HG03066 (cell line): ENCODE results near the gene KCNQ2.

Source experiments
- ATAC-seq: cut with Tn5 transposase; IDR thresholded peaks from one replicate; pipeline ENCODE4 v1.9.1; 2021; ENCODE audit warnings: low read depth; ENCODE audit not compliant: unreplicated experiment

The KCNQ2 gene

GRCh38 chr20:63409066-63409833, 63.2 kb downstream of the KCNQ2 start:
- ATAC-seq, result no peak

DNA sequence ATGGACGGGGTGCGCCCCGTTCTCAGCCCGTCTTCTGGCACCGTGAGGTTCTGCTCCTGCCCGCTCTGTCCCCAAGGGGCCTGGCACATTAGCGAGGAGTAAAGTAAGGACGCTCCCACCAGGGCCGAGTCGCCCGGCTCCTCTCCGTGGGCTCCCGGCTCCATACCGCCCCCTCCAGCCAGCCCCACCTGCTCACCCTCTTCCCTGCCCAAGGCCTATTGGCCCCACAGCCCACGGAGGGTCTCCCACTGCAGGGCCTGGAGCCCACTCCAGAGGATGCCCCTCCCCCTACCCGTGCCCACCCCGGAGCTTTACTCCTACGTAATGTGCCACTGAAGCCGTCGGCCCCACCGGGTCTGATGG, 63.8 kb downstream of the KCNQ2 start:
- no peak for ATAC-seq

DNA sequence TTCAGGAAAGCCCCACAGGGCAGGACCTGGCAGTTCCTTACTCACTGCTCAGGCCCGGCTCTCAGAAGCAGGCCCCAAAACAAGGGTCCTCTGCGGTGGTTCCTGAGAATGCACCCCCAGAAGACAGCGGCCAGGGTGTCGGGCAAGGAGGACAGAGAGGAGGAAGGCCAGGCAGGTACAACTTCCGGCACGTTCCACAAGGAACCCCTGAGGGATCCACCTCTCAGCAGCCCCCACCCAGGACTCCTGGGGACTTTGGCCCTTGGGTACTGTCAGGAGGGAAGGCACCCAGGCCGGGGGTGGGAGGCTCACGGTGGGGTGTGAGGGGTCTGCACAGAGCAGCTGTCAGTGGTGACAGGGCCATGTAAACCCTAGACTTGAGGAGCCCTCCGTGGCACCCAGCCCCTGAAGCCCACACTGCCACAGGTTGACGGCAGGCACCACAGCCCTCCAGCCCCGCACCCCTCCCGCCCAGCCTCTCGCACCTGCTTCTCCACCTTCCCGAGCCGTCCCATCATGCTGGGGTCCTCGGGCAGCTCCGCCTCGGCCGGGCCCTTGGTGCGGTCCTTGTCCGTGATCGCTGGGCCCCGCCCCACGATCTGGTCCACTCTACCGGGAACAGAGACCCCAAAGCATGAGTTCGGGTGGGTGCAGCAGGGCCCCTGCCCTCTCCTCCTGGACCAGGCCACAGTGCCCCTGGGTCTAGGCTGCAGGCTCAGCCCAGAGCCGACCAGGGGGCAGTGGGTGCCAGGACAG, 64.3 kb downstream of the KCNQ2 start:
- ATAC-seq, result no peak

- no peak for ATAC-seq
Measured at GRCh38 chr20:63406617-63407245, 65.7 kb downstream of the KCNQ2 start.

DNA sequence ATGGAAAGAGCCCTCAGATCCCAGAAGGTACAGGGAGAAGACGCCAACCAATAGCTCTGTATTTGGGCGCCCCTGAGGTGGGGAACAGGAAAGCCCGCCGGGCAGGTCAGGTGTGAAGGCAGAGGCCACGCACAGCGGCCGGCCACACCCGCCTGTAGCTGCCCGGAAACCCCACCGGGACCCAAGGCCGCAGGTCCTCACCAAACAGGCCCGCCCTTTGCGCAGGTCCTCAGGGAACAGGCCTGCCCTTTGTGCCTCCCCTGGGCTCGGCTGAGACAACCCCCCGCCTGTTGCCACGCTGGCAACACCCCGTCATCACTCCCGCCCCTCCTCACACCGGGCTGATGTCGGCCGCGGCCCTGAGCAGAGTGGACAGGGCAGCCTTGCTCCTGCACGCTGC, 66.4 kb downstream of the KCNQ2 start:
- ATAC-seq, result no peak

DNA sequence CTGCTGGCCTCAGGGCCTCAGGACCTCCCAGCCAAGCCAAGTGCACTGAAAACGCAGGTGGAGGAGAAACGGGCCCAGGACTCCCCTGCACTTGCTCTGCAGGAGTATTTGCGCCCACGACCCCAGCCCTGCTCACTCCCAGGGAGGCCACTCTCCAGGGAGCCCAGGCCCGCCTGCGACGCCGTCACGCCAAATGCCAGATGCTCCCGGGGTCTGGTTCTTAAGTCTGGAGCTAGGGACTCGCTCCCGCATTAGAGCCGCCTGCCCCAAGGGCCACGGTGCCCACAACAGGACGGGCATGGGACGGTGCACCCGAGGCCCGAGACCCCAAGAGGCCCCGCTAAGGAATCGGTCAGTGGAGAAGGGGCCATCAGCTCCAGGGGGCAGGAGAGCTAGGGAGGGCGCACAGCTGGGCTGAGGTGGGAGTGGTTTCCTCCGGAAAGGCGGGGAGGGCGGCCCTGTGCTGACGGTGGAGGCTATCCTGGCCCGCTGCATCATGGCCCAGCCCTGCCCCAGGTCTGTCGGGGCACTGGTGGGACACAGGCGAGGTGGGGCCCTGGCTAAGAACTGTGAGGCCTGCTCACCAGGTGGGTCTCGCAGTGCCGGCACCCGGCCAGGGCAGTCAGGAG, 67.2 kb downstream of the KCNQ2 start:
- ATAC-seq, result no peak

- no peak for ATAC-seq
Measured at GRCh38 chr20:63404129-63405085, 68.0 kb downstream of the KCNQ2 start.

DNA sequence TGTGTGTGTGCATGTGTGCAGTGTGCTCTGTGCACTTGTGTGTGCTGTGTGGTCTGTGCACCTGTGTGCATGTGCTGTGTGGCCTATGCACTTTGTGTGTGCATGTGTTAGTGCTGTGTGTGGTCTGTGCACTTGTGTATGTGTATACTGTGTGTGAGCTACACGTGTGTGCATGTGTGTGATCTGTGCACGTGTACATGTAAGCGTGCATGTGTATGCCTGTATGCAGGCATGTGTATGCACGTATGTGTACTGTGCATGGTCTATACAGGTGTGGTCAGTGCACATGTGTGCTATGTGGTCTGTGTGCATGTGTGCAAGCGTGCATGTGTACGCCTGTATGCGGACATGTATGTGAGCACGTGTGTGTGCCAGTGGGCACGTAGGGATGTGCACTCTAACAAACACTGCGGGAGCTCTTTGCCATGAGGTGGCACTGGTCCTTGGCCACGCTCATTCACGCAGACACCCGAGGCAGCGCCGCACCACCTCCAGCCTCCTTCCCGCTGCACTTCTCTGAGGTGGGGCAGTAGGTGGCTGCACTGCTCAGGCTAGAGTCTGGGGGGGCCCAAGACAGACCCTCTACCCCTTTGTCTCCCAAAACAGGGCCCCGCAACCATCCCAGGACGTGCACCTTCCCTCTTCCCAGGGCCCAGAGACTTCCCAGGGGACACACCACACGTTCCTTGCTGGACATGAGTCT, 68.9 kb downstream of the KCNQ2 start:
- ATAC-seq, result no peak

DNA sequence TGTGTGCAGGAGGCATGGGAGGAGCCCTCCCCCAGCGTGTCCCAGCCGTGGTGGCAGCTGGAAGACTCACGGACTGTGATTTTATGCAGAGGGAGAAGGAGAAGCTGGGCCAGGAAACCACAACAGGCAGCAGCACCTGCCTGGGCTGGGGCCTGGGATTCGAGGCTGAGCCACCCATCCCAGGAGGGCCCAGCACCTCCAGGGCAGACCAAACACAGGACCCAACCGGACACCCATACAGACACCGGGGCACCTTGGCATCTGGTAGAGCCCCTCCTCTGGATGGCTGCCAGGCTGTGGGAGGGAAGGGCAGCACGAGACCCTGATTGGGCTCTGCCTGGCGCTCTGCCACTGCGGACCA, 69.6 kb downstream of the KCNQ2 start:
- no peak for ATAC-seq

DNA sequence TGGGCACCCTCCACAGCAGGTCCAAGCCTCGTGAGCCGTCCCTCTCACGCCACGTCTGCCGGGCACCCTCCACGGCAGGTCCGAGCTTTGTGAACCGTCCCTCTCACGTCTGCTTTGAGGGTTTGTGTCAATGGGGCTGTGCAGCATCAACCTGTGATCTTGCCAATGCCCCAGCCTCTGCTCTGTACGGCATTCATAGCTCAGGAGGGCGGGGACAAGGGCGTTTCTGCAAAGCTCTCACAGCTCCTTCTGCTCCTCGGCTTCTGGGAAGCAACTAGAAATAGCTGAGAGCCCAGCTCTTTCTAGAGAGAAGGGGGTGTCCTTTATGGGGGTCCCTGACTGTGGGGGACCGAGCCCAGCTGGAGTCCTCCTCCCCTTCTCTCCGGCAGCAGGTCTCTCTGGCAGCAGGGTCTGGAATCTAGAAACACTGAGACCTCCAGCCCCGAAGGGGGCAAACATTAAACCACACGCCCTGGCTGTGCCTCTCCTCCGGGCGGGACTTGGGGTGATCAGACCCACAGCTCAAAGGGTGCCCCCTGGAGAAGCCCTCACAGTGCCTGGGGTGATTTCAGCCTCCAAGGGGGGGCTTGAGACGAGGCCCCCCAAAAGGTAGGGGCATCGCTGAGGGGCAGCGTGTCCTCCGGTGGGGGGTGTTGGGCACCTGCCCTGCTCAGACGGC, 70.1 kb downstream of the KCNQ2 start:
- ATAC-seq, result no peak

DNA sequence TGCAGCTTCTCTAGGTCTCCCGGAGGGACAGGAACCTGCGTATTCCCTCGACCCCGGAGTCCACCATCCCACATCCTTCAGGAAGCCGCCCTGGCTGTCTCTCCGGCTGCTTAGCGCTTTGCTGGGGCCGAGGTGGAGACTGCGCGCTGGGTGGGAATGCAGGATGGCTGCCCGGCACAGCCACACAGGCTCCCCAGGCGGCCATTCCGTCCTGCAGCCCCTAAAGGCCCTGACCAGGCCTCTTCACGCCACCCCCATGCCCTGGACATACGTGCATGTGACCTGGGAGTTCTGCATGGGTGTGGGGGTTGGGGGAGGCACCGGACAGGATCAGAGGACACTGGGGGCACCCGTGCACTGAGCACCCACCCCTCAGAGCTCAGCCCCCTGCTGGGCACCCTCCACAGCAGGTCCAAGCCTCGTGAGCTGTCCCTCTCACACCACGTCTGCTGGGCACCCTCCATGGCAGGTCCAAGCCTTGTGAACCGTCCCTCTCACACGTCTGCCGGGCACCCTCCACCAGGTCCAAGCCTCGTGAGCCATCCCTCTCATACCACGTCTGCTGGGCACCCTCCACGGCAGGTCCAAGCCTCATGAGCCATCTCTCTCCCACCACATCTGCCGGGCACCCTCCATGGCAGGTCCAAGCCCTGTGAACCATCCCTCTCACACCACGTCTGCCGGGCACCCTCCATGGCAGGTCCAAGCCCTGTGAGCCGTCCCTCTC, 70.9 kb downstream of the KCNQ2 start:
- ATAC-seq, result no peak

- ATAC-seq, result no peak
Measured at GRCh38 chr20:63400486-63401210, 71.8 kb downstream of the KCNQ2 start.

DNA sequence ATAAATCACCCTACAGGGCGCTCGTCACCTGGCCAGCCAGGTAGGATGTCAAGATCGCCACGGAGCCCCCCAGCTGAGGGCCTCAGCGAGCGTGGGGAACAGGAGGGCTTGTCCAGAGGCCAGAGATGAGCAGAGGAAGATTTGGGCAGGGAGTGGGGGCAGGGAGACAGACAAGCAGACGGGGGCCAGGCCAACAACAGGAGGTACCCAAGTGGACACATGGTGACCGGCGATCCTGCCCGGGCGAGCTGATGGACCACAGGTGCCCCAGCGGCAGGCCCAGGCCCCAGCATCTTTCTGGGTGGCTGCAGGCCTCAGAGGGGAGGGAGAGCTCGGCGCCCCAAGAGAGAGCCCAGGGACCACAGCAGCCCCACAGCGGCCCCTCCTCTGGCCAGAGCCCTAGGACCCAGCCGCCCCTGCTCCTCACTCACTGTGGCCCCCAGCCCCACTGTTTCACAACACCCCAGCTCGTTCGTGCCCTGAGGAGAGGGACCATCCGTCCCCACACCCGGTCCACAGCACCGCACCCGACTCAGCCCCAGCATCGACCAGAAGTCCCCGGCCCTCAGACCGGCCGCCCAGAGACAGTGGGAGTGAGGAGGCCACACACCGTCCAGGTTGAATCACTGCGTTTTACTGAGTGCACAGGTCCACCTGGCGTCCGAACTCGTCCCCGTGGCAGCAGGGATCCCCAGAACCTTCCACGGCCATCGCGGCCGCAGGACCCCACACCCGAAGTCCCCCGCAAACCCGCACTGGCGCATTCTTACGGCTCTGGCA, 72.7 kb downstream of the KCNQ2 start:
- no peak for ATAC-seq

- ATAC-seq, result no peak
Measured at GRCh38 chr20:63398744-63399514, 73.5 kb downstream of the KCNQ2 start.

DNA sequence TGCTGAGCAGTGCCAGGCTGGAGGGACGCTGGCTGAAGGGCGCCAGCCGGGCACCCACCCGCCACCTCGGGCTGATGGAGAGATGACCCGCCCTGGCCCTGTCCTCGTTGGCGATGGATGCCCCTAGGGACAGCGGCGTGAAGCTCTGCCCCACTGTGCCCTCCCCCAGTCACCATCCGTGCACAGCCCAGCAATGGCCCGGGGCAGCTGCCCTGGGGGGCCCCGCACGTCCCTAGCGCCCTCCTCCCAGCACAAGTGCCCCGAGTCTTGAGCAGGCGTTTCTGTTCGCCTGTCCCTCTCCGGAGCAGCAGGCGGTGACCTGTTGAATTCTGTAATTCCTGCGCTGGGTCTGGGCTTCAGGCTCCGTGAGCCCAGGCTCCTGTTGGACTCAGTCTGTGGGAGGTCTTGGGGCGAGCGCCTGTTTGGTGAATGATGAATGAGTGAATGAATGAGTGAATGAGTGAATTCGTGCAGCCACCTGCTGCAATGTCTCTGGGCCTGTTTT, 74.5 kb downstream of the KCNQ2 start:
- no peak for ATAC-seq
